BLaER1 (cell line): ENCODE results near the gene PRSS22.

Source experiments
- H3K27ac ChIP-seq: shearing (Covaris generic); formaldehyde crosslinking; 2 replicates; pipeline ENCODE4 v1.8.1; 2022
- H3K27me3 ChIP-seq: shearing (Covaris generic); formaldehyde crosslinking; 2 replicates; pipeline ENCODE4 v1.8.1; 2022
- H3K36me3 ChIP-seq: shearing (Covaris generic); formaldehyde crosslinking; 2 replicates; pipeline ENCODE4 v1.8.1; 2022
- H3K4me1 ChIP-seq: shearing (Covaris generic); formaldehyde crosslinking; 2 replicates; pipeline ENCODE4 v1.8.1; 2022
- H3K4me2 ChIP-seq: shearing (Covaris generic); formaldehyde crosslinking; 2 replicates; pipeline ENCODE4 v1.8.1; 2022
- H3K4me3 ChIP-seq: shearing (Covaris generic); formaldehyde crosslinking; 2 replicates; pipeline ENCODE4 v1.8.1; 2022
- H3K9ac ChIP-seq: shearing (Covaris generic); formaldehyde crosslinking; 2 replicates; pipeline ENCODE4 v1.8.1; 2022
- H3K9me3 ChIP-seq: shearing (Covaris generic); formaldehyde crosslinking; 2 replicates; pipeline ENCODE4 v1.8.1; 2022
- H4K20me1 ChIP-seq: shearing (Covaris generic); formaldehyde crosslinking; 2 replicates; pipeline ENCODE4 v1.8.1; 2022
- Cebpa-rat ChIP-seq: shearing (Covaris generic); IDR thresholded peaks from 2 replicates; pipeline ENCODE4 v1.8.1; 2022

The PRSS22 gene

GRCh38 chr16:2840914-2841313 lies 17.1 kb downstream of the PRSS22 start:
- TF ChIP-seq Cebpa-rat = no peak
- Histone ChIP-seq H3K9me3 (no peaks in the 10 kb centered on the region), H4K20me1 (no peaks in the 10 kb centered on the region), H3K27me3 (no peaks in the 10 kb centered on the region), H3K4me3 (no peak overlapping the region), H3K36me3 (no peaks in the 10 kb centered on the region), H3K4me1 (peaks cover 33% of the 10 kb centered on the region), H3K27ac (0 out of 2 replicates have a peak overlapping the region, but pooled peaks have one; percentile 44), H3K4me2 (peak overlapping the region; percentile 84), H3K9ac (no peak overlapping the region)

GRCh38 chr16:2839650-2840450 lies 18.1 kb downstream of the PRSS22 start:
- H3K27ac ChIP-seq = no peak overlapping the region

GRCh38 chr16:2838928-2839327 lies 19.0 kb downstream of the PRSS22 start:
- TF ChIP-seq Cebpa-rat = no peak
- no peaks in the 10 kb centered on the region for H3K27me3 ChIP-seq
- no peak overlapping the region for H3K9ac ChIP-seq

More at GRCh38 chr16:2839650-2840450, 18.1 kb downstream of the PRSS22 start:
- TF ChIP-seq Cebpa-rat = no peak
- Histone ChIP-seq H3K4me2 (peak overlapping the region; percentile 12; the same call in 1 of the 2 replicates), H3K4me1 (peaks cover 33% of the 10 kb centered on the region), H3K36me3 (no peaks in the 10 kb centered on the region), H3K27me3 (no peaks in the 10 kb centered on the region), H4K20me1 (no peaks in the 10 kb centered on the region), H3K9me3 (no peaks in the 10 kb centered on the region), H3K4me3 (no peak overlapping the region), H3K9ac (no peak overlapping the region)

GRCh38 chr16:2836646-2837508 lies 21.1 kb downstream of the PRSS22 start:
- H3K4me3 ChIP-seq = no peak overlapping the region
- H3K4me1 ChIP-seq = peaks cover 22% of the 10 kb centered on the region
- no peak overlapping the region for H3K9ac ChIP-seq
- TF ChIP-seq Cebpa-rat = no peak
- H3K27ac ChIP-seq = no peak overlapping the region
- H3K4me2 ChIP-seq = no peak overlapping the region
- H4K20me1 ChIP-seq = no peaks in the 10 kb centered on the region
- no peaks in the 10 kb centered on the region for H3K27me3 ChIP-seq
- H3K36me3 ChIP-seq = no peaks in the 10 kb centered on the region
- H3K9me3 ChIP-seq = no peaks in the 10 kb centered on the region

More at GRCh38 chr16:2838928-2839327, 19.0 kb downstream of the PRSS22 start:
- H3K4me2 ChIP-seq = no peak overlapping the region
- no peaks in the 10 kb centered on the region for H4K20me1 ChIP-seq
- H3K36me3 ChIP-seq = no peaks in the 10 kb centered on the region
- no peaks in the 10 kb centered on the region for H3K9me3 ChIP-seq
- no peak overlapping the region for H3K27ac ChIP-seq
- H3K4me3 ChIP-seq = no peak overlapping the region
- peaks cover 33% of the 10 kb centered on the region for H3K4me1 ChIP-seq

GRCh38 chr16:2835638-2836493 lies 22.1 kb downstream of the PRSS22 start:
- Histone ChIP-seq H3K36me3 (no peaks in the 10 kb centered on the region), H3K4me3 (no peak overlapping the region), H3K27me3 (no peaks in the 10 kb centered on the region), H3K9ac (no peak overlapping the region), H3K9me3 (no peaks in the 10 kb centered on the region), H4K20me1 (no peaks in the 10 kb centered on the region), H3K4me1 (peaks cover 12% of the 10 kb centered on the region), H3K27ac (no peak overlapping the region), H3K4me2 (no peak overlapping the region)
- TF ChIP-seq Cebpa-rat = no peak

GRCh38 chr16:2834968-2835367 lies 23.0 kb downstream of the PRSS22 start:
- TF ChIP-seq Cebpa-rat = no peak
- H3K36me3 ChIP-seq = no peaks in the 10 kb centered on the region
- H4K20me1 ChIP-seq = no peaks in the 10 kb centered on the region
- H3K27me3 ChIP-seq = no peaks in the 10 kb centered on the region
- H3K9ac ChIP-seq = no peak overlapping the region
- H3K4me1 ChIP-seq = peaks cover 10% of the 10 kb centered on the region
- H3K9me3 ChIP-seq = no peaks in the 10 kb centered on the region
- H3K4me2 ChIP-seq = no peak overlapping the region
- H3K4me3 ChIP-seq = no peak overlapping the region
- H3K27ac ChIP-seq = no peak overlapping the region

GRCh38 chr16:2833776-2834175 lies 24.2 kb downstream of the PRSS22 start:
- H3K27me3 ChIP-seq = no peaks in the 10 kb centered on the region
- no peak overlapping the region for H3K27ac ChIP-seq
- no peaks in the 10 kb centered on the region for H3K9me3 ChIP-seq
- no peak overlapping the region for H3K4me2 ChIP-seq
- no peaks in the 10 kb centered on the region for H4K20me1 ChIP-seq
- H3K4me3 ChIP-seq = no peak overlapping the region
- no peaks in the 10 kb centered on the region for H3K36me3 ChIP-seq
- TF ChIP-seq Cebpa-rat = no peak
- H3K4me1 ChIP-seq = peaks cover 16% of the 10 kb centered on the region
- H3K9ac ChIP-seq = no peak overlapping the region

- Histone ChIP-seq H3K27me3 (no peaks in the 10 kb centered on the region), H3K4me1 (peaks cover 16% of the 10 kb centered on the region), H3K4me3 (no peak overlapping the region), H3K4me2 (no peak overlapping the region), H4K20me1 (no peaks in the 10 kb centered on the region), H3K9me3 (no peaks in the 10 kb centered on the region), H3K27ac (no peak overlapping the region), H3K36me3 (no peaks in the 10 kb centered on the region), H3K9ac (no peak overlapping the region)
- no peak for TF ChIP-seq Cebpa-rat
Observed at GRCh38 chr16:2831203-2831602, 26.8 kb downstream of the PRSS22 start.

GRCh38 chr16:2830355-2830695 lies 27.6 kb downstream of the PRSS22 start:
- H3K27me3 ChIP-seq = no peaks in the 10 kb centered on the region
- H3K36me3 ChIP-seq = no peaks in the 10 kb centered on the region
- no peak for TF ChIP-seq Cebpa-rat
- H3K4me2 ChIP-seq = peak overlapping the region; percentile 73
- peak overlapping the region; percentile 53 for H3K27ac ChIP-seq
- peaks cover 16% of the 10 kb centered on the region for H3K4me1 ChIP-seq
- H3K4me3 ChIP-seq = no peak overlapping the region
- peak overlapping the region; percentile 20 for H3K9ac ChIP-seq
- no peaks in the 10 kb centered on the region for H4K20me1 ChIP-seq
- H3K9me3 ChIP-seq = no peaks in the 10 kb centered on the region
